OCI-M2 (cell line): ENCODE data around the gene HPDL.
A peak's percentile ranks its signal among the peaks of the same experiment; 100 is the strongest.
"Not testable (repeated sequence)": the region's sequence is repeated elsewhere in the genome, so short reads cannot be mapped to it uniquely, and the experiment has no call there.

ENCODE experiments used
- DNase-seq: peaks from one replicate; lab custom pipeline; 2025; ENCODE audit not compliant: unreplicated experiment; lab: John Stamatoyannopoulos, UW

HPDL gene

GRCh38 chr1:45326627-45327623 is at the start of gene HPDL:
Gene HPDL (plus strand): TSS chr1:45326895. CDS start chr1:45327149, 254 bp downstream.
- DNase-seq, result peak; percentile 36

DNA sequence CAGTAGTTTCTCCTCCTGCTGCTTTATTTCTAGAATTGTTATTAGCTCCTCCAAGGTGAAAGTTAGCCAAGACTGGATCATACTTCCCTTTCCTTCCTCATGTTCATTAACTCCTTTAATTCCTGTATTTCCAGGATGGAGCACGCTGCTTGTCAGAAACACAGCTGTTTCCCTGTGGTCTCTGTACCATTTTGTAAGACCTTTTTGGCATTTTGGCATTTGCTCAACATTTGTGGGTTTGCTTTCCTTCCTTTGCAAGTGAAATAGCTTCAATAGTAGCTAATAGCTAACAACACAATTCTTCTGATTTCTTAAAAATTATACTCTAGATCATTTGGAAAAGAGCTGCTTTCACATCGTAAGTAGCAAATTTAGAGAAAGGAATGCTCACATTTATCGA is 44.3 kb upstream of the HPDL start:
- DNase-seq, result no peak

- DNase-seq, result not testable (repeated sequence)
Measured at GRCh38 chr1:45284858-45285257, 41.8 kb upstream of the HPDL start.

- DNase-seq, result not testable (repeated sequence)
Measured at GRCh38 chr1:45286521-45286920, 40.2 kb upstream of the HPDL start.

DNA sequence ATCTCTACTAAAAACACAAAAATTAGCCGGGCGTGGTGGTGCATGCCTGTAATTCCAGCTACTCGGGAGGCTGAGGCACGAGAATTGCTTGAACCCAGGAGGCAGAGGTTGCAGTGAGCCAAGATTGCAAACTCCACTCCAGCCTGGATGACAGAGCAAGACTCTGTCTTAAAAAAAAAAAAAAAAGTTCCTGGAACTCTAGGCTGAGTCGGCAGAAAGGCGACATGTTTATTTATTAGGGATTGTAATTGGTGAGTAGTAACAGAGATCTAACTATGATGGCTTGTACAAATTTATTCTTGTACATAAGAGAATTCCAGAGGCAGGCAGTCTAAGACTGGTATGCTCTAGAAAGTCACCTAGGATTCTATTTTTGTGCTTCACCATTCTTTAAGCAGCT is 35.7 kb upstream of the HPDL start:
- not testable (repeated sequence) for DNase-seq

- DNase-seq, result no peak
Measured at GRCh38 chr1:45291716-45292115, 35.0 kb upstream of the HPDL start.

DNA sequence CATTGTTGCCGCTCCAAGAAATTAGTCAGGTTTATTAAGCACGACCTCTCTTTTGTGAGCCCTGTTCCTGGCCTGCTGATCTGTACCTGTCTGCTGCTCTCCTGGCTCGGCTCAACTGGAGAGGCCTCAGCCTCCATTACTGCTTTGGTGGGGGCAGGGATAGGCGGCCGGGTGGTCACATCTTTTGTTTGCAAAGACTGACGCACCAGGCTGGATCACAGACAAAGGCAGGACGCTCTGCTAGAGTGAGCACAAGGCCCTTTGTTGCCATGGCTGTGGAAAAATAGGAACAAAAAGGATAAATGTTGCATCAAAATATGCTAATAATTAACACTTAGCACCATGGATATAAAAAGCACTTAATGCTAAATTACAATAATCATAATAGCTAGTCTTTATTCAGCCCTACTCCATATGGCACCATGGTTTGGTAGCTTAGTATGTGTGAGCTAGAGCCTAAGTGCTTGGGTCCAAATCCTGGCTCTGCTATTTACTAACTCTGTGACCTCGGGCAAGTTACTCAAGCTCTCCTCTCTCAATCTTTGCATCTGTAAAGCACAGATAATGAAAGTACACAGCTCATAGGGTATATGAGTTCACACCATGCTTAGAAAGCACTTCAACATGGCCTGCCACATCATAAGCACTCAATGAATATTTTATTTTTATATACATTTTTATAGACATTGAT is 28.9 kb upstream of the HPDL start:
- no peak for DNase-seq

GRCh38 chr1:45299296-45299695 is 27.4 kb upstream of the HPDL start:
- no peak for DNase-seq

DNA sequence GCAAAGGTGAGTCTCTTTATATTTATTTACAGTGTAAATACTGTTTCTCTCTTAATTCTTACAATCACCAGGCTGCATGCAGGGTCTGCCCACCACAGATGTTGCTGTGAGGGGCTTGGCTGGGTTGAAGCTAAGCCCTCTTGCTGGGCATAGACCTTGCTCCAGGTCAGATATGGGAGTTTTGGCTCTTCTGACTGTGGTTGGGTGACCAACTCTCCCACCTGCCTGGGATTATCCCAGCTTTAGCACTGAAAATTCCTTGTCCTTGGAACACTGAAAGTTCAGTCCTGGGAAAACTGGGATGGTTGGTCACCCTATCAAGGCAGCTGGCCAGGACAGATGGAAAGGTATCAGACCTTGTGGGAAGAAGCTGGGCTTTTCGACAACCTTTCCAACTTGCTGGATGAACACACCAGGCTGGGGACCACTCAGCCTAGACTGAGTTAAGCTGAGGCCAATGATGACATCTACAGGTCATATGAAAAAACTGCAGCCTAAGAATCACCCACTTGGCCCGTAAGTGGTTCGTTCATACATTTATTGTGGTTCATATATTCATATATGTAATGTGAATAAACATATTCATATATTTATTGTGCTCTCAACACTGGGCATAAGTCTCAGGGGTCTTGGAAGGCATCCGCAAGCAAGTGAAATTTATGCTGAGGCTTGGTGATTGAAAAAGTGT is 26.6 kb upstream of the HPDL start:
- DNase-seq, result peak; percentile 33

DNA sequence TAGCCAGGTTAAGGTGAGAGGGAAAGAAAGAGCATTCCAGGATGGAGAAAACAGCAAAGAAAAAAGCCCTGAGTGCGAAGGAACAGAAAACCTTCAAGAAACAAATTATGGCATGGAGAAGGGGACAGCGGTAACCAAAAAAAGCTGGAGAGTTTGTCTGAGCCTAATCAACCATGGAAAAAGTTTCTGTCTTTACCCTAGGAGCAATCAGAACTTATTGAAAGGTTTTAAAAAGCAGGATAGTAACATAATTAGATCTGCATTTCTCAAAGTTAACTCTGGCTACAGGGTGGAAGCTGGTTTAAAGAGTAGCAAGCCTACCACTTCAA is 26.1 kb upstream of the HPDL start:
- no peak for DNase-seq

DNA sequence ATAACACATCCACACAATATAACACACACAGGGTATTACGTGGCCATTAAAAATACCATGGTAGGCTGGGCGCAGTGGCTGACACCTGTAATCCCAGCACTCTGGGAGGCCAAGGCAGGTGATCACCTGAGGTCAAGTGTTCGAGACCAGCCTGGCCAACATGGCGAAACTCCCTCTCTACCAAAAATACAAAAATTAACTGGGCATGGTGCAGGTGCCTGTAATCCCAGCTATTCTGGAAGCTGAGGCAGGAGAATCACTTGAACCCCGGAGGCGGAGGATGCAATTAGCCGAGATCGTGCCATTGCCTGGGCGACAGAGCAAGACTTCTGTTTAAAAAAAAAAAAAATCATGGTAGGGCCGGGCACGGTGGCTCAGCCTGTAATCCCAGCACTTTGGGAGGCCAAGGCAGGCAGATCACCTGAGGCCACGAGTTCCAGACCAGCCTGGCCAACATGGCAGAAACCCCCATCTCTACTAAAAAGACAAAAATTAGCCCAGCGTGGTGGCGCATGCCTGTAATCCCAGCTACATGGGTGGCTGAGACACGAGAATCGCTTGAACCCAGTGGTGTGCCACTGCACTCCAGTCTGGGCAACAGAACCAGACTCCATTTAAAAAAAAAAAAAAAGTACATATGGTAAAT is 24.1 kb upstream of the HPDL start:
- no peak for DNase-seq

GRCh38 chr1:45303520-45304310 is 23.0 kb upstream of the HPDL start:
- peak; percentile 84 for DNase-seq

DNA sequence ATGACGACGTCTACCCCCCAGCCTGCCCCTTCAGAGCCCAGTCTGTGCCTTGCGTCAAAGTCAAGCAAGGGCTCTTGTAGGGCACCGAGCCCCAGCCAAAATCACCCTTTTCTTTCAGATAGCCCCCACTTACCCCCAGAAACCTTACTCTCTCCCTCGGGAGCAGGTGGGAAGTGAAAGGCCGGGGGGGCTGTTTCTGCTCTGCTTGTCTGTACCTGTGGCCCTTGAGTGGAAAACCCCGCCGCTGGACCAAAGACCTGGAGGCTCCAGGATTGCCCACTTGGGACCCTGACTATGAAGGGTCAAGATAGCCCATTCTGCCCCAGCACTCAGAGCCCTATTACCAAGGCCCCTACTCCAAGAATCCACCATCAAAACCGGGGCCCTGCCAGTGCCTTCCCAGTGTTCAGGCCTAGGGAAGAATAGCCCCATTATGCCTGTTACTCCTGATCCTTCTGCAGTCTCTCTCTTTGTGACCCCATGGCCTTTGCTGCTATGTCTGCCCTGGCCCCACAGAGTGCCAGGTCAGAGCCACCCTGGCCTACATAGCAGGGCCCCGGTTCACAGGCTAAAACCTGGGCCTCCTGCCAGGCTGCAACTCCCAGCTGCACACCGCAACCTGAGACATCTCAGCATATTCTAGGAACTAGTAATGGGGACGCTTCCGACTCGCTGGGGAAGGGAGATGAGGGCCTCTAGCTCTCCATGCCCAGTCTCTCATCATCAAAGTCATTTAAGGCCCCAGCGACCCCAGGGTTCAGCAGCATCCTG is 22.2 kb upstream of the HPDL start:
- no peak for DNase-seq

DNA sequence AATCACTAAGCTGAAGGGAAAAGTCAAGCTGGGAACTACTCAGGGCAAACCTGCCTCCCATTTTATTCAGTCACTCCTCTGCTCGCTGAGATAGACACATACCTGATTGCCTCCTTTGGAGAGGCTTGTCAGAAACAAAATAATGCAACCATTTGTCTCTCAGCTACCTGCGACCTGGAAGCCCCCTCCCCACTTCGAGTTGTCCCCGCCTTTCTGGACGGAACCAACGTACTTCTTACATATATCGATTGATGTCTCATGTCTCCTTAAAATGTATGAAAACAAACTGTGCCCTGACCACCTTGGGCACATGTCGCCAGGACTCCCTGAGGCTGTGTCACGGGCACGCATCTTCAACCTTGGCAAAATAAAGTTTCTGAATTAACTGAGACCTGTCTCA is 21.5 kb upstream of the HPDL start:
- no peak for DNase-seq

DNA sequence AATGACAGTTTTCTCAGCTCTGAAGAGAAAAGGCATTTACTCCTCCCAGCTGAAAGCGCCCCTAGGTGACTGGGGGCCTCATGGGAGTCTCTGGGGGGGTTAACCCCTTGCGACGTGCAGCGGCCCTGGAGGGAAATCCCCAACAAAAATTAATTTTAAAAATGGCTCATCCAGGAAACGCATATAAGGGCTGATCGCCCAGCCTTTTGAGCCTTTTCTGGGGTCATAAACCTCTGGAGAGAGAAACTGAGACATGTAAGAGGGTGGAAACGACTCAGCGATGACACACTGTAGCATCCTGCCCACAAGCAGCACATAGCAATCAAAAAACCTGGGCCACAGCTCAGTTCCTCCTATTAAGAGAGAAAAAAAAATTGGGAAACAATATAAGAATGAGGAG is 20.4 kb upstream of the HPDL start:
- no peak for DNase-seq

DNA sequence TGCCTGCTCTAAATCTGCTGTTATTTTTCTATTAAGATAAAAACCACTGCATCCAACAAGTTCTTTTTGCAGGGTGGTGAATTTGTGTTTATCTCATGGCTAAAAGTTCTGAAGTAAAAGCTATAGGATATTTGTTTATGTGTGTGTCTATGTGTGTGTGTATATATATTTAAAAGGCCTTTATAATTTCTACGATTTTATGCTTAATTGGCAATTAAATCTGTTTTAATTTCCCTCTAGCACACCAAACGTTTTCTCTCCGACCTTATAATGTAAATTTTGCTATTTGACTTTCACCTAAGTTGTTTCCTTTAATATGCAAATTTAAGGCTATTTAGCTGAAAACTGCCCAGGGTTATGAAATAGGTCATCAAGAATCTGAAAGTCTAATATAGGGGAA is 19.8 kb upstream of the HPDL start:
- no peak for DNase-seq

DNA sequence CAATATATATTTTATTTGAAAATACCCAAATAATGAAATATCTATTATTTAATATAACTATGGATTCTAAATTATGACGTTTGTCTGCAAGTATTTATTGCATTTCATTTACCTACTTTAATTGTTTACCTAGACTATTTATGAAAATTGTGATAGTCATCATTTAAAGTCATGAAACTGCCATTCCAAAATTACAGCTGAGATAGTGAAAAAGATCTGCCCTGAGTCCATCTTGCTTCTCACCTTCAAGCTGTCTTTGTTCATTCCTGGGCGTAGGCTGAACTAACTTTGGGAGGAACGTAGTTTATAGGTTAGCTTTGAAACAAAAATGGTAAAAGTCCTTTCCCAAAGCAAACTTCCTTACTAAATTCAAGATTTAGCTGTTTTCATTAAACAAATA is 12.4 kb upstream of the HPDL start:
- no peak for DNase-seq

DNA sequence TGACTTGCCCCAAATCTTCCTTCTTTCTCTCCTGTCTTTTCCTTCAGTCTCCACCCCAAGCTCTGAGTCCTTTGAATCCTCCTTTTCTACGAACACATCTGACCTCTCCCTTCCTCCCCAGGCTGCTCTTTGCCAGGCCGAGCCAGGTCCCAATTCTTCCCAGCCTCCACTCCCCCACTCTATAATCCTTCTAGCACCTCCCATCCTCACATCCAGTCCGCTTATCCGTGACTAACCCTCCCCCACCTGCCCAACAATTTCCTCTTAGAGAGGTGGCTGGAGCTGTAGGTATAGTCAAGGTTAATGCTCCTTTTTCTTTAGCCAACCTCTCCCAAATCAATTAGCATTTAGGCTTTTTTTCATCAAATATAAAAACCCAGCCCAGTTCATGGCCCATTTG is 9.5 kb upstream of the HPDL start:
- DNase-seq, result no peak

- no peak for DNase-seq
Measured at GRCh38 chr1:45319761-45320160, 6.9 kb upstream of the HPDL start.

GRCh38 chr1:45321444-45321843 is 5.3 kb upstream of the HPDL start:
- DNase-seq, result no peak
